Liver (tissue), 9 donors: ENCODE data around the gene SLC43A3. TPM values are rescaled to one million over a fixed set of nuclear protein-coding genes. Genes with fewer than 3 reads are reported as not detected.

Source experiments
- DNase-seq: peaks from one replicate; pipeline ENCODE4 v3.0.0-alpha.2; 2017; ENCODE audit warnings: low spot score
- H3K27ac ChIP-seq, 2 donors: one replicate each; pipeline ENCODE4 v1.7.0; 2013; ENCODE audit warnings: inconsistent platforms in 2 of 2, low read length in 2 of 2, control low read depth in 1 of 2, low read depth in 1 of 2, mild to moderate bottlenecking in 1 of 2
- H3K27me3 ChIP-seq, 4 donors: one replicate each; pipeline versions ENCODE4 v1.6.1 to v1.7.0; 2013; ENCODE audit warnings: low read length in 3 of 4, inconsistent platforms in 1 of 4, mild to moderate bottlenecking in 1 of 4, moderate library complexity in 1 of 4; ENCODE audit not compliant: control insufficient read depth in 4 of 4, insufficient read depth in 4 of 4
- H3K36me3 ChIP-seq, 4 donors: one replicate each; pipeline versions ENCODE4 v1.6.1 to v1.7.0; 2013; ENCODE audit warnings: low read length in 3 of 4, mild to moderate bottlenecking in 3 of 4, low read depth in 1 of 4, moderate library complexity in 1 of 4; ENCODE audit not compliant: control insufficient read depth in 4 of 4, insufficient read depth in 3 of 4
- H3K4me1 ChIP-seq, 4 donors: one replicate each; pipeline versions ENCODE4 v1.6.1 to v1.7.0; 2013; ENCODE audit warnings: low read length in 3 of 4, mild to moderate bottlenecking in 3 of 4, moderate library complexity in 1 of 4; ENCODE audit not compliant: control insufficient read depth in 4 of 4, insufficient read depth in 4 of 4
- H3K4me3 ChIP-seq, 3 donors: one replicate each; pipeline versions ENCODE4 v1.6.1 to v1.7.0; 2013; ENCODE audit warnings: low read length in 3 of 3, control low read depth in 1 of 3, low read depth in 1 of 3, mild to moderate bottlenecking in 1 of 3
- H3K9ac ChIP-seq, 2 donors: one replicate each; pipeline ENCODE4 v1.7.0; 2013; ENCODE audit warnings: low read length in 2 of 2, mild to moderate bottlenecking in 2 of 2, moderate library complexity in 2 of 2, control low read depth in 1 of 2, low read depth in 1 of 2
- H3K9me3 ChIP-seq, 4 donors: one replicate each; pipeline versions ENCODE4 v1.6.1 to v1.7.0; 2013; ENCODE audit warnings: low read length in 3 of 4; ENCODE audit not compliant: control insufficient read depth in 4 of 4
- ATF3 ChIP-seq: IDR thresholded peaks from 2 replicates; pipeline ENCODE4 v1.6.1; 2016; ENCODE audit warnings: antibody characterized with exemption
- CTCF ChIP-seq: fragments of 150-350 bp; IDR thresholded peaks from 2 replicates; pipeline ENCODE4 v1.5.1; 2017; ENCODE audit warnings: improper control_type of control experiment, low read depth, low read length; ENCODE audit not compliant: missing input control
- FOXA1 ChIP-seq: IDR thresholded peaks from 2 replicates; pipeline ENCODE4 v1.6.1; 2016; ENCODE audit warnings: antibody characterized with exemption
- HNF4A ChIP-seq, 2 donors: conservative IDR thresholded peaks; 2 replicates each; pipeline ENCODE4 v1.6.1; 2016; ENCODE audit warnings: antibody characterized with exemption in 2 of 2, mild to moderate bottlenecking in 2 of 2
- JUND ChIP-seq, 2 donors: IDR thresholded peaks; 2 replicates each; pipeline ENCODE4 v1.6.1; 2016; ENCODE audit warnings: antibody characterized with exemption in 2 of 2
- MAX ChIP-seq: IDR thresholded peaks from 2 replicates; pipeline ENCODE4 v1.6.1; 2016; ENCODE audit warnings: antibody characterized with exemption
- RAD21 ChIP-seq, 2 donors: IDR thresholded peaks; 2 replicates each; pipeline ENCODE4 v1.6.1; 2016; ENCODE audit warnings: antibody characterized with exemption in 2 of 2, mild to moderate bottlenecking in 2 of 2
- RXRA ChIP-seq, 2 donors: IDR thresholded peaks; 2 replicates each; pipeline ENCODE4 v1.6.1; 2017 to 2018; ENCODE audit warnings: antibody characterized with exemption in 2 of 2, mild to moderate bottlenecking in 1 of 2
- SP1 ChIP-seq: IDR thresholded peaks from 2 replicates; pipeline ENCODE4 v1.6.1; 2018; ENCODE audit warnings: antibody characterized with exemption, mild to moderate bottlenecking
- YY1 ChIP-seq: IDR thresholded peaks from 2 replicates; pipeline ENCODE4 v1.6.1; 2016; ENCODE audit warnings: antibody characterized with exemption, mild to moderate bottlenecking
- ZBTB33 ChIP-seq: IDR thresholded peaks from 2 replicates; pipeline ENCODE4 v1.6.1; 2016; ENCODE audit warnings: antibody characterized with exemption
- WGBS: extraction: QIAGEN DNeasy Blood & Tissue Kit; methylation state at CpG from one replicate; pipeline ENCODE4 v1.1.7; 2013; 5-methylcytosine and 5-hydroxymethylcytosine counted together
- polyA plus RNA-seq, 2 donors: library from polyadenylated mRNA; stranded (reverse) in 1 of 2; unstranded in 1 of 2; fragments of 200-250 nt in 1 of 2; fragments of >200 nt in 1 of 2; fragmentation: Nextera tagmentation in 1 of 2; extraction: Ambion mirVana in 1 of 2; gene quantifications; one replicate each; pipeline versions ENCODE4 v1.2.1 to v1.2.3, GENCODE V29; 2013 to 2015
- total RNA-seq, 2 donors: library from RNA; depleted of rRNA; stranded (reverse); fragments of >200 nt; gene quantifications; one replicate each; pipeline ENCODE4 v1.2.3, GENCODE V29; 2014
- donor health status: healthy.
- donor health status: healthy.
- donor health status: healthy.
- donor health status: healthy.
- donor health status: healthy.

SLC43A3 gene
- total and polyA plus RNA-seq, 4 donors = 47.2 to 152 (median 93.0) TPM

GRCh38 chr11:57460022-57460757 is 33.3 kb upstream of the SLC43A3 start, which contains the start of gene RTN4RL2 (continued):
- TF ChIP-seq FOXA1 = no peak
- TF ChIP-seq ZBTB33 = no peak

GRCh38 chr11:57459164-57460021 is 32.5 kb upstream of the SLC43A3 start:
- DNase-seq = no peak
- H3K9ac ChIP-seq = peak overlapping the region; percentile 27 to 56
- peak overlapping the region; percentile 11 to 77 (median 52) for H3K4me3 ChIP-seq
- peaks cover 18 to 54% (median 46%) of the 10 kb centered on the region in 4 donors for H3K4me1 ChIP-seq
- no peaks in the 10 kb centered on the region for H3K27me3 ChIP-seq
- peak overlapping the region; percentile 83 to 84 for H3K27ac ChIP-seq
- TF ChIP-seq RXRA (IDR thresholded peaks at IDR 0.05) (peak in 1 of 2 donors; percentile 30), ATF3 (no peak), SP1 (peak; percentile 6), MAX (peak; percentile 27), FOXA1 (no peak), HNF4A (conservative IDR thresholded peaks at IDR 0.05) (peak; percentile 35 to 62)
- H3K36me3 ChIP-seq = no peaks in the 10 kb centered on the region
- WGBS = 1% methylated on average over 62 of the region's 62 CpGs
- H3K9me3 ChIP-seq = no peaks in the 10 kb centered on the region

- TF ChIP-seq CTCF (peak; percentile 72), JUND (IDR thresholded peaks at IDR 0.05) (peak in 1 of 2 donors; percentile 17), HNF4A (conservative IDR thresholded peaks at IDR 0.05) (peak in 1 of 2 donors; percentile 20), SP1 (no peak), RAD21 (IDR thresholded peaks at IDR 0.05) (peak; percentile 79 to 80), YY1 (peak; percentile 61), ZBTB33 (no peak)
- Histone ChIP-seq H3K27me3 (no peaks in the 10 kb centered on the region), H3K9me3 (no peaks in the 10 kb centered on the region), H3K9ac (peak overlapping the region; percentile 5 to 56), H3K27ac (peak overlapping the region; percentile 83 to 84), H3K4me3 (peak overlapping the region; percentile 11 to 77 (median 52)), H3K36me3 (no peaks in the 10 kb centered on the region), H3K4me1 (peaks cover 22 to 61% (median 52%) of the 10 kb centered on the region in 4 donors)
- DNase-seq = peak; percentile 81
- under 1% methylated on average over 44 of the region's 44 CpGs for WGBS
Measured at GRCh38 chr11:57458410-57459163, 31.7 kb upstream of the SLC43A3 start.
